Parathyroid adenoma (tissue), 2 donors: Measurements from ENCODE around the gene BDH1.

Experiments used
- H2AFZ ChIP-seq: fragments of 300-600 bp; sonication (generic); one replicate; pipeline ENCODE4 v1.7.0; 2017; ENCODE audit warnings: antibody characterized with exemption, mild to moderate bottlenecking
- H3K27ac ChIP-seq: fragments of 300-600 bp; sonication (generic); one replicate; pipeline ENCODE4 v1.7.0; 2017
- H3K27me3 ChIP-seq: fragments of 300-600 bp; sonication (generic); one replicate; pipeline ENCODE4 v1.7.0; 2017; ENCODE audit warnings: low read length; ENCODE audit not compliant: control insufficient read depth, insufficient read depth
- H3K36me3 ChIP-seq: fragments of 300-600 bp; sonication (generic); one replicate; pipeline ENCODE4 v1.7.0; 2017; ENCODE audit warnings: low read length; ENCODE audit not compliant: control insufficient read depth, insufficient read depth
- H3K4me1 ChIP-seq: fragments of 300-600 bp; sonication (generic); one replicate; pipeline ENCODE4 v1.7.0; 2017; ENCODE audit warnings: control low read depth
- H3K4me2 ChIP-seq: fragments of 300-600 bp; sonication (generic); one replicate; pipeline ENCODE4 v1.7.0; 2017; ENCODE audit warnings: low read length
- H3K4me3 ChIP-seq: fragments of 300-600 bp; sonication (generic); one replicate; pipeline ENCODE4 v1.7.0; 2017; ENCODE audit warnings: low read depth, low read length
- H3K79me2 ChIP-seq: fragments of 300-600 bp; sonication (generic); one replicate; pipeline ENCODE4 v1.7.0; 2017; ENCODE audit warnings: control low read depth
- H3K9ac ChIP-seq: fragments of 300-600 bp; sonication (generic); one replicate; pipeline ENCODE4 v1.7.0; 2017; ENCODE audit warnings: mild to moderate bottlenecking
- H3K9me3 ChIP-seq: fragments of 300-600 bp; sonication (generic); one replicate; pipeline ENCODE4 v1.7.0; 2017; ENCODE audit warnings: low read length; ENCODE audit not compliant: control insufficient read depth
- CTCF ChIP-seq: fragments of 300-600 bp; sonication (generic); IDR thresholded peaks from one replicate; pipeline ENCODE4 v1.7.0; 2017; ENCODE audit warnings: antibody characterized with exemption, mild to moderate bottlenecking
- donor health status: primary hyperparathyroidism.

The BDH1 gene

GRCh38 chr3:197500812-197501211 lies 55.0 kb downstream of the BDH1 start:
- no peak overlapping the region for H3K4me3 ChIP-seq
- H3K9me3 ChIP-seq = no peaks in the 10 kb centered on the region
- no peak for TF ChIP-seq CTCF
- H3K4me2 ChIP-seq = no peak overlapping the region
- no peaks in the 10 kb centered on the region for H3K4me1 ChIP-seq
- H3K79me2 ChIP-seq = no peaks in the 10 kb centered on the region
- no peaks in the 10 kb centered on the region for H3K36me3 ChIP-seq
- H3K27ac ChIP-seq = no peak overlapping the region
- no peaks in the 10 kb centered on the region for H3K27me3 ChIP-seq
- no peak overlapping the region for H2AFZ ChIP-seq
- no peak overlapping the region for H3K9ac ChIP-seq

GRCh38 chr3:197499427-197499826 lies 56.3 kb downstream of the BDH1 start:
- H3K79me2 ChIP-seq = no peaks in the 10 kb centered on the region
- no peak overlapping the region for H3K4me3 ChIP-seq
- no peak overlapping the region for H2AFZ ChIP-seq
- no peaks in the 10 kb centered on the region for H3K9me3 ChIP-seq
- no peak overlapping the region for H3K4me2 ChIP-seq
- no peaks in the 10 kb centered on the region for H3K27me3 ChIP-seq
- H3K36me3 ChIP-seq = no peaks in the 10 kb centered on the region
- no peak overlapping the region for H3K27ac ChIP-seq
- TF ChIP-seq CTCF = no peak
- no peak overlapping the region for H3K9ac ChIP-seq
- H3K4me1 ChIP-seq = no peaks in the 10 kb centered on the region

- no peak for TF ChIP-seq CTCF
- Histone ChIP-seq H3K4me2 (no peak overlapping the region), H3K9ac (no peak overlapping the region), H3K79me2 (no peaks in the 10 kb centered on the region), H3K4me3 (no peak overlapping the region), H3K9me3 (no peaks in the 10 kb centered on the region), H3K27me3 (no peaks in the 10 kb centered on the region), H3K4me1 (no peaks in the 10 kb centered on the region), H3K36me3 (no peaks in the 10 kb centered on the region), H2AFZ (no peak overlapping the region), H3K27ac (no peak overlapping the region)
Measured at GRCh38 chr3:197498499-197499241, 57.1 kb downstream of the BDH1 start.

GRCh38 chr3:197496746-197497125 lies 59.0 kb downstream of the BDH1 start:
- Histone ChIP-seq H3K4me2 (no peak overlapping the region), H3K9ac (no peak overlapping the region), H3K36me3 (no peaks in the 10 kb centered on the region), H3K27me3 (no peaks in the 10 kb centered on the region), H3K9me3 (no peaks in the 10 kb centered on the region), H3K79me2 (no peaks in the 10 kb centered on the region), H3K4me1 (no peaks in the 10 kb centered on the region), H3K4me3 (no peak overlapping the region), H2AFZ (no peak overlapping the region), H3K27ac (no peak overlapping the region)
- no peak for TF ChIP-seq CTCF
